ENCODE measurements around the gene DDX31.

Gene DDX31

DNA sequence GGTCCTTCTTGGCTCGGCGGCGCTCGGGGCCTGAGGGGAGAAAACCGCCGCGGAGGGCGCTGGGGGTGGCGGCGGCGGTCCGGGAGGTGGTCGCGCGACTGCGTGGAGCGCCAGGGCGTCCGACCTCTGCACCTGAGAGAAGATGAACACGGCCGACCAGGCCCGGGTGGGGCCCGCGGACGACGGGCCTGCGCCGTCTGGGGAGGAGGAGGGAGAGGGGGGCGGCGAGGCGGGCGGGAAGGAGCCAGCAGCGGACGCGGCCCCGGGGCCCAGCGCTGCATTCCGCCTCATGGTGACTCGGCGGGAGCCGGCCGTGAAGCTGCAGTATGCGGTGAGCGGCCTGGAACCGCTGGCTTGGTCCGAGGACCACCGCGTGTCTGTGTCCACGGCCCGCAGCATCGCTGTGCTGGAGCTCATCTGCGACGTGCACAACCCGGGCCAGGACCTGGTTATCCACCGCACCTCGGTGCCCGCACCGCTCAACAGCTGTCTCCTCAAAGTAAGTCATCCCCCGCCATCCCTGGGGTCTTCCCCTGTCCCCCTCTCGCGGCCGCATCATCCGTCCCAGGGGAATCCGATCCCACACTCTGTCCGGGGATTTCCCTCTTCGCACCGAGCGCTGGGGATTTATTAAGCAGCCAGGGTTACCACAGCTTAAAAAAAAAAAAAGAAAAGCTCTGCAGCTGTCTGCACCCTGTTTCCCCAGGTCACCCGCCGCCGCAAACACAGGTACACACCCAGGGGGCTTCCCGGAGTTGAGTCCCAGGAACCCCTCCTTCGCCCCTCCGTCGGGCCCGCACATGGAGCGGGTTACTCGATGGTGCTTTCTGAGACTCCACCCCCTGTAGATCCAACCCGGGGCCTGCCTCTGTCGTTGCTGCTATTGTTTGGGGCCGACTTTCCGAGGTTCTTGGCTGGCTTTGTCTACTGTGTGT lies 941 bp upstream of the DDX31 start, which contains the start of gene GTF3C4:
GTF3C4 (plus strand) TSS at position 8 of the 935 bp plus-strand sequence; CDS start at position 143, 135 bp downstream.
- no peak for TF ChIP-seq CTCF (IDR thresholded peaks at IDR 0.05; ENCODE audit: borderline replicate concordance, control extremely low read depth, extremely low read depth, insufficient read depth, missing control alignments)
- DNase-seq (ENCODE audit: low spot score), result peak; percentile 95
- in situ Hi-C loops (cut with MboI; ENCODE audit: low sequenced_read_pairs, unreplicated experiment), result no loop called here

DNA sequence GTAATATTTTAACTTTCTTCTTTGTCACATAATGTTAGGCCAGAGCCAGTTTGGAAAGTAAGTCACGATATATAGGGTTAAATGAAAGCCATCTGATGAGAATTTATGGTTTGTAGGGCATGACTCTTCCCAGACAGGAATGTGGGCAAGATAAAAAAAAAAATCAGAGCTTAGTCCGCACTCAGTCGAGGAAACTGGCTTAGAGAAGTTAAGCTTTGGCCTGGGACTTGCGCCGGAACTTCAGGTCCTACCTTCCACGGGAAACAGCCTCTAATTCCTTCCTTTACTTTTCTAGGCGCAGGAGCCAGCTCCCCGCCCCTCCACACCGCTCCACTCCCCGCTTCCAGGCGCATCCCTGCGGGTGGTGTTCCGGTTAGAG lies 475 bp downstream of the DDX31 start:
- TF ChIP-seq CTCF (IDR thresholded peaks at IDR 0.05; ENCODE audit: borderline replicate concordance, control extremely low read depth, extremely low read depth, insufficient read depth, missing control alignments), result no peak
- in situ Hi-C loops (cut with MboI; ENCODE audit: low sequenced_read_pairs, unreplicated experiment), result no loop called here
- no peak for DNase-seq (ENCODE audit: low spot score)

DNA sequence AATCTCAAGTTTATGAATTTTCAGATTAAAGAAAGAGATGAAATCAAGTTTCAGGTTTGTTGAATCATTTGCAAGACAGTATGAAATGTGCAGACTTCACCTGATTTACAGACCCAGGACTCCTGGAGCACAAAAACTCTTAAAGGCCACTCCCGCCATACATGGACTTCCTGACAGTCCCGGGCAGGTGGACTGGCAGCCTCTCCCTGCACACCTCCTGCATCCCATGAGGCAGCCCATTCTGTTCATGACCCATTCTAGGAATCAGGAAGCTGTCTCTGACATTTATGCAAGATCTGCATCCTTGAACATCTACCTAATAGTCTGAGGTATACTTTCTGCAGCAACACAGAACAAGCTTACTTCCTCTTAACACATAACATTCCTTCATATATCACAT lies 5.9 kb downstream of the DDX31 start:
- no peak for TF ChIP-seq CTCF (IDR thresholded peaks at IDR 0.05; ENCODE audit: borderline replicate concordance, control extremely low read depth, extremely low read depth, insufficient read depth, missing control alignments)
- DNase-seq (ENCODE audit: low spot score), result no peak
- in situ Hi-C loops (cut with MboI; ENCODE audit: low sequenced_read_pairs, unreplicated experiment), result no loop called here

DNA sequence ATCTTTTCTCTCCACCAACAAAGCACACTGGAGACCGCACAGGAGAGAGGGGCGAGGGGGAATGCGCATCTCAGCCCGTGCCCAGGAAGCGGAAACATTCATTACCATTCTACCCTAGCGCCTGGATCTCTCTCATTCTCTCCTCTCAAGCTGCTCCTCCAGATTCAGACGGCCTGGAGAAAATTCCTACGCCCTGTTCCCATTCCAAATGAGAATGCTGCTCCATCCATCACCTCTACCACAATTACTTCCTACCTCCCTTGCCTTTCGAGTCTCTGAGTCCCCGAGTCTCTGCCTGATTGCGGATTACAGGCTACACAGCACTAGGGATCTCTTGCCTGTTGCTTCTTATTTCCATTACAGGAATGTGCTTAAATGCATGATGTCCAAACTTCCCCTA lies 6.7 kb downstream of the DDX31 start:
- TF ChIP-seq CTCF (IDR thresholded peaks at IDR 0.05; ENCODE audit: borderline replicate concordance, control extremely low read depth, extremely low read depth, insufficient read depth, missing control alignments), result no peak
- in situ Hi-C loops (cut with MboI; ENCODE audit: low sequenced_read_pairs, unreplicated experiment), result no loop called here
- no peak for DNase-seq (ENCODE audit: low spot score)

DNA sequence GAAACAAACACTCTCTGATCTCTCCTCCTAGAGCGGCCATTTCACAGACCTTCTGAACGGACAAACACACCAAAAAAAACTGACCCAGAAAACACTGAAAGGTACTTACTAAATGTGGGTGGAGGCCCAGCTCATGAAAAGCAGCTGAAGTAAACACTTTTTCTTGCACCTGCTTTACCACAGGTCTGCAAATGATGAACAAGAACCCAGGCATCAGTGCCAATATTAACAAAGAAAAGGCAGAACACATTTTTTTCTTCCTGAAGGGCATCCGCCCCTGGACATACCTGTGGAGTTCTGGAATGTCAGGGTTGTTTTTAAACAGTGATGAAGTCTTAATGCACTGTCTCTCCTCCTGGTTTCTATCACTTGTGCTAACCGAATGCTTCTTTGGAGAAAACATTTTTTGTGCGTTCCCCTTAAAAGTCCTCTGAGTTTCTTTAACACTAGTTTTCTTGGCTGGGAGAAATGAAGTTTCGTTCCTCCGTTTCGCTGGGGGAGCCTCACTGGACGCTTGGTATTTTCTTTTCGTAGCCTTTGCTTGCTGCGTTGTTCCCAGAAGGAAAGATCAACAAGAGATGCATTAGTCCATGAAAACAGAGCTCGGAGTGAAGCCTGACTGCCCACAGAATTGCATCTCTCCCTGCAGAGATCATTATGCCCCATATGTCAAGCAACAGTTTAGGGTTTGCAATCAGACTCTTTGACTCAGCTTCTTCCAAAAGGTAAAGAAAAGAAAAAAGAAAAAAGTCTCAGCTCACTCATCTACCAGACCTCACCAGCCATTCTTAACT lies 7.4 kb downstream of the DDX31 start:
- in situ Hi-C loops (cut with MboI; ENCODE audit: low sequenced_read_pairs, unreplicated experiment), result no loop called here
- TF ChIP-seq CTCF (IDR thresholded peaks at IDR 0.05; ENCODE audit: borderline replicate concordance, control extremely low read depth, extremely low read depth, insufficient read depth, missing control alignments), result no peak
- DNase-seq (ENCODE audit: low spot score), result no peak

DNA sequence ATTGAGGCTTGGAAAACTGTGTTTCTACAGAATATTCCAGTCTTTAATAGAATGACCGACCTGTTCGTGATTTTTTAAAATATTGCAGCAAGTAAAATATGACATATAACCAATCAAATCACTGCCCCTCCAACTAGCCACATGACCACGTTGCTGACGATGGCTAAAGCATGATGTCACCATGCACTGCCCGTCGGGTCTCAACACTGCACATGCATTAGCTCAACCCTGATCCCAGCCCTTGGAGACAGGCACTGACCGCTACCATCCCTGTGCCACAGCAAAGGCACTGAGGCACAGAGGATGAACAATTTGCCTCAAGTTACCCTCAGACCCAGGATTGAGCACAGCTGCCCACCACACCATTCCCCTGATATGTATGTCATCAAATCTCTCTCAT lies 13.5 kb downstream of the DDX31 start:
- TF ChIP-seq CTCF (IDR thresholded peaks at IDR 0.05; ENCODE audit: borderline replicate concordance, control extremely low read depth, extremely low read depth, insufficient read depth, missing control alignments), result no peak
- in situ Hi-C loops (cut with MboI; ENCODE audit: low sequenced_read_pairs, unreplicated experiment), result no loop called here
- DNase-seq (ENCODE audit: low spot score), result no peak
